NCI-H2171 (cell line): Measurements from ENCODE around the gene CDH5.
A peak's percentile ranks its signal among the peaks of the same experiment; 100 is the strongest.
"Not testable (repeated sequence)": the region's sequence is repeated elsewhere in the genome, so short reads cannot be mapped to it uniquely, and the experiment has no call there.

Experiments used
- DNase-seq: peaks from one replicate; lab custom pipeline; 2025; lab: John Stamatoyannopoulos, UW

Gene CDH5, protein sequence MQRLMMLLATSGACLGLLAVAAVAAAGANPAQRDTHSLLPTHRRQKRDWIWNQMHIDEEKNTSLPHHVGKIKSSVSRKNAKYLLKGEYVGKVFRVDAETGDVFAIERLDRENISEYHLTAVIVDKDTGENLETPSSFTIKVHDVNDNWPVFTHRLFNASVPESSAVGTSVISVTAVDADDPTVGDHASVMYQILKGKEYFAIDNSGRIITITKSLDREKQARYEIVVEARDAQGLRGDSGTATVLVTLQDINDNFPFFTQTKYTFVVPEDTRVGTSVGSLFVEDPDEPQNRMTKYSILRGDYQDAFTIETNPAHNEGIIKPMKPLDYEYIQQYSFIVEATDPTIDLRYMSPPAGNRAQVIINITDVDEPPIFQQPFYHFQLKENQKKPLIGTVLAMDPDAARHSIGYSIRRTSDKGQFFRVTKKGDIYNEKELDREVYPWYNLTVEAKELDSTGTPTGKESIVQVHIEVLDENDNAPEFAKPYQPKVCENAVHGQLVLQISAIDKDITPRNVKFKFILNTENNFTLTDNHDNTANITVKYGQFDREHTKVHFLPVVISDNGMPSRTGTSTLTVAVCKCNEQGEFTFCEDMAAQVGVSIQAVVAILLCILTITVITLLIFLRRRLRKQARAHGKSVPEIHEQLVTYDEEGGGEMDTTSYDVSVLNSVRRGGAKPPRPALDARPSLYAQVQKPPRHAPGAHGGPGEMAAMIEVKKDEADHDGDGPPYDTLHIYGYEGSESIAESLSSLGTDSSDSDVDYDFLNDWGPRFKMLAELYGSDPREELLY

GRCh38 chr16:66366433-66367299 lies at the start of gene CDH5:
Gene CDH5 (plus strand): TSS chr16:66366691. CDS start chr16:66379338, 12,647 bp downstream.
- DNase-seq = no peak

- no peak for DNase-seq
Observed at GRCh38 chr16:66318505-66318904, 48.0 kb upstream of the CDH5 start.

DNA sequence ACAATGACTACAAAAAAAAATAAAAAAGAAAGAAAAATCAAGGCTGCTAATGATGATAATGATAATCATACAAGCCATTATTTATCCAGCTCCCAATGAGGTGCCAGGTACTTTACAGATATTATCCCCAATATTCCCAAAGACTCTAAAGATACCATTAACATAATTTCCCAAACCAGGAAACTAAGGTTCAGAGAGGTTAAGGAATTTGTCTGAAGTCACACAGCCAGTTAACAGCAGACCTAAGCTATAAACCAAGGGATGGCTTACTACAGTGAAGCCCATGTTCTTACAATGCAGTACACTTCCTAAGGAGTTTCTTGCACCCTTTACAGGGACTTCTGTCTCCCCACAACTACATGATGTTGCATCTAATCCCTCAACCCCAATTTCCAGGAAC lies 45.7 kb upstream of the CDH5 start:
- no peak for DNase-seq

DNA sequence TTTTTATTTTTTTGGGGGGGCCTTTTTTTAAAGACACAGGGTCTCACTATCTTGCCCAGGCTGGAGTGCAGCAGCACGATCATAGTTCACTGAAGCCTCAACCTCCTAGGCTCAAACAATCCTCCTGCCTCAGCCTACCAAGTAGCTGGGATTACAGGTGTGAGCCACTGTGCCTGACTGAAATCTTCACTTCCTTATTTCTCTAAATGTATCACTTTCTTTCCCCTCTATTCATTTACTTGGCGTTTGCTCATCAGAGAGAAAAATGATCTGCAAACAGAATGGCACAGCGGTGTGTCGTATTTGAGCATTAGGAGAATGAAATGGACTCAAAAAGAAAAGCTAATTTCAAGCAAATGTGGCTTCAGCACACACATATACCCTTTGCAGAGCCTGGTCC lies 44.3 kb upstream of the CDH5 start:
- DNase-seq = no peak

DNA sequence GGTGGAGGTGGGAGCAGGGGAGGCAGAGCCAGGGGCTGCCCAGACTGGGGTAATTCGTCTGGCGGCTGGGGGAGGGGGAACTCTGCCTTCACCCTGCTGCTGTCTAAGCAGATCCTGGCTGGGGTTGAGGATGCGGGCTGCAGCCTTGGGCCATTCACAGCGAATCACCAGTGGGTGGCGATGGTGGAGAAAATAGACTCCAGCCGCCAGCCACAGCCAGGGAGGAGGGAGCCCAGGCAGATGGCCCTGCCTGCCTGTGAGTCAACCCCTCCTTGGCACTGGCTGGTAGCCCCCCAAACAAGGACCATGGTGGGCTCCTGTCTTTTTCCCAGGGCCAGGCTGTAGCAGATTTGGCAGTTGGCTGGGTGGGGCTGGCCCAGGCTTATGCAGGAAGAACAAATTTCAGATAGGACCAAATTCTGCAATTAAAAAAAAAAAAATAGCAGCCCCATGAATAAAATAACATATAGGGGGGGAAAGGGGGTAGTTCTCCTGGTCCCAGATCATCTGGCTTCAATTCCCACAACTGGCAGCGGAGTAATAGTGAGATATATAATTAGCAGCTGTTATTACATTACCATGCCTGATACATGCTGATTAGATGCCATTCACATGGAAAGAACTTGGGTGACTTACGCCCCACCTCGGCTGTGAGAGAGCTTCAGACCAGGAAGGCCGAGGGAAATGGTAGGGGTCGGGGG lies 41.5 kb upstream of the CDH5 start:
- DNase-seq = peak; percentile 15

DNA sequence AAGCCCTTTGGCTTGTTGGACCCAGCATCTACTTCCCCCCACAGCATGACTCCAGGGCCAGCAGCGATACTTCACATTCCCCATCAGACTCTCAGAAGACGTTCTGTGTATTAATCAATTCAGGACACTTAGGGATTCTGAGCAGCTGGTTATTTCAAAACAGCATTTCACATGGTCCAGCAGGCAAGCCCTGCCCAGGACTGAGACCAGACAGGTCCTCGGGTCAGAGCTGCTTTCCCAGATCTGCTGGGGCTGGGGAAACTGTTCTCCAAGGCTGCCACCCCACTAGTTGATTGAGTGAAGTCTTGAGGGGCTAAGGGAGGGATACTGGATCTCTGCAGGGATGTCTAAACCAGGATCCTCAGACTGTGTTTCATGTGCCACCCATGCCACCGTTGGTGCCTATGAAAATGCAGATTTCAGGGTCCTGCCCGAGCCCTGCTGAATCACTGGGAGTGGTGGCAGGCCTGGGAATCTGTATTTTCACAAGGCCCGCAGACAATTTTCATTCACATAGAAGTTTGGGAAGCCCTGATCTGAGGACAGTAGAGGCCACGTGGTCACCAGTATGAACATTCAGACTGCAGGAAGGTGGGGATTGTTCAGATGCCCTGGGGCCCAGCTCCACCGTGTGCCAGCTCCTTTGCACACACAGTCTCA lies 40.6 kb upstream of the CDH5 start:
- no peak for DNase-seq

GRCh38 chr16:66326991-66327513 lies 39.4 kb upstream of the CDH5 start:
- no peak for DNase-seq

- DNase-seq = no peak
Observed at GRCh38 chr16:66328282-66328681, 38.2 kb upstream of the CDH5 start.

DNA sequence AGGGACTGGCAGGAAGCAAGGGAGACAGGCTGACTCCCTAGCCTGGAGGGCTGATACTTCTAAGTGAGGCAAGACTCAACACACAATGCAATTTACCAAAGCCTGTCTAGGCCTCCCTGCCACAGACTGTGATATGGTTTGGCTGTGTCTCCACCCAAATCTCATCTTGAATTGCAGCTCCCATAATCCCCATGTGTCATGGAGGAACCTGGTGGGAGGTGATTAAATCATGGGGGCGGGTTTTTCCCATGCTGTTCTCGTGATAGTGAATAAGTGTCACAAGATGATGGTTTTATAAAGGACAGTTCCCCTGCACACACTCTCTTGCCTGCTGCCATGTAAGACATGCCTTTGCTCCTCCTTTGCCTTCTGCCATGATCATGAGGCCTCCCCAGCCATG lies 35.0 kb upstream of the CDH5 start:
- DNase-seq = not testable (repeated sequence)

DNA sequence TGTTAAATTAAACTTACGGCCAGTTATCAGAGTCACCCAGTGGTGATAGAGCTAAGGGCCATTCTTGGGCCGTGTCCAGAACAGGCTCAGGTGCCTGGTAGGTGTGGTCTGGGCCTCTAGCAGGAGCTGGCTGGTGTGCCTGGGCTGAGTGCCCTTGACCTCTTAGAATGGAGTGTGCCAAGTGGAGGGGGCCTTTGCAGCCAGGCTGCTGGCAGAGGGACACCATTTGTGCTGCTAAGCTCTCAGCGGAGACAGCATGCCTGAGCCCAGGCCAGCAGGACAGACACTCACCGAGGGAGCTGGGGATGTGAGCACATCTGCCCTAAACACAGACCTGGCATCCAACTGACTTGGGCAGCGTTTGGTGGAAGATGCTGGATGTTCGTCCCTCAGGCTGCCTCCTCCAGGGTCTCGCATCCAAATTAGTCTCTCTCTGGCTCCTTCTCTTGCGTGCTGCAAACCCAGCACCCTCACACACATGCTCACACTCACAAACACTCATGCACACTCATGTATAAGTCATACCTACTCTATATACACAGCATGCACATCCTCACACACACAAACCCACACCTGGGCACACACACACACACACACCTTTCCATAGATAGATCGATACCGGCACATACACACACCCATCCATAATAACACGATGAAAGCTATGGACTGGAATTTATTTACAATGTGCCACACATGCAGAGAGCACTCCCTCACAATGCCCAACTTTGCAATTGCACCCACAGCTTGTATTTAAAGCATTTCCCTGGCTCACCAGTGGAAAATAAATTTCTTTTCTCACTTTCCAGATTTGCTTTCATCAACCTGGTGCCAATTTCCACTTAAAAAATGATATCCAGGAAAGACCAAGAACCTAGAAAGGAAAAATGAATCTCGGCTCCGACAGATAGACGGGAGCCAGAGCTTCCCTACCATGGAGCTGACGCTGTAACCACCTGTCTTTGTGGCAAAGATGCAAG lies 33.6 kb upstream of the CDH5 start:
- no peak for DNase-seq

DNA sequence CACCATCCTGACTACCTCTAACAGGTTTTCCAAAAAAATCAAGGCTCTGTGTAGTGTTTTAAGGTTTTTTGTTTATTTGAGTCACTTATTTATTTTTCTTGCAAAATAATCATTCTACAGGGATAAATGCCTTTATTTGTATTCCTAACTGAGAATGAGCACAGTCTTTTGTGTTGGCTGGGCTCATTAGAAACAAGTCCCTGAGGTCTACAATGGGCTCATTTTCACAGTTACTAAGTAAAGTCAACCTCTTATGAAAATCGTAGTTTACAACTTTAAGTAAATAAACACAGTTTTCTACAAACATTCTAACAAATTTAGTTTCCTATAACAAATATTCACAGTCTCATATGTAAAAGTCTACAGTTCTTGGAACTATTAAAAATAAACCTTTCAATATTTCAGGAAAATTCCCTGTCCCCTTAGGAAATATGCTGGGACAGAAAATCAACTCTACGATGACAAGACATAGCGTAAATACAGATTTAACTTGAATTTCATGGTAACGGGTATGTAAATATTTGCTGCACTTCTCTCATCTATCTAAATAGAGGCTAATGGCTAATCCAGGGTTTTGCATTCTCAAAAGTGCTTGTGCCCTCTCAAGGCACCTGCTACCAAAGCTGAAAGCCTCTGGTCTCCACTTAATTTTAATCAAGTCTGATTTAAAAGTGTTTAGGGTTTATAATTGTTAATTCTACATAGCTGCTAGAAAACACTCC lies 31.5 kb upstream of the CDH5 start:
- DNase-seq = no peak

DNA sequence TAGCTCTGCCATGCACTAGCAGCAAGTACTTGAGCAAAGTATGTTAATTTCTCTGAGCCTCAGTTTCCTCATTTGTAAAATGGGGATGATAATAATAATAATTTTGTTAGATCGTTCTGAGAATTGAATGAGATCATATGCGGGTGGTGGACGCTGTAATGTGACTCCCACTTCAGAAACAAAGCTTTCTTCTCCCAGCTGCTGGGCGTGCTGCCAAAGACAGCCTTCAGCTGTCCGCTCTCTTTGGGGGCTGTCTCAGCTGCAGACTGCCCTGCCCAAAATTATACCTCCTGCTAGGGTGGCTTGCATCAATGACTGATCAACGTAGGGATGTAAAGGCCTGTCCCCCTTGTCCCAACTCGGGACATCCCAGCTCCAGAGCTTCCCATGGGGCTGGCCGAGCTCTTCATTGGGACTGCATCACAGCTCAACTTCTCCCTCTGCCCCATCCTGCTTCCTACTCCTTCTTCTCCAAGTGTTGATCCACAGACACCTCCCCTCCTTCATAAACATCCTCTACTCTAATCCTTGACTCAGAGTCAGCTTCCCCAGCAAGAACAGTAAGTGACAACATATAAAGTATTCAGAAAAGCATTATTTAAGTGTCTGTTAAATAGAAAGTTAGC lies 30.7 kb upstream of the CDH5 start:
- DNase-seq = peak; percentile 77

- DNase-seq = no peak
Observed at GRCh38 chr16:66337463-66338188, 28.9 kb upstream of the CDH5 start.

DNA sequence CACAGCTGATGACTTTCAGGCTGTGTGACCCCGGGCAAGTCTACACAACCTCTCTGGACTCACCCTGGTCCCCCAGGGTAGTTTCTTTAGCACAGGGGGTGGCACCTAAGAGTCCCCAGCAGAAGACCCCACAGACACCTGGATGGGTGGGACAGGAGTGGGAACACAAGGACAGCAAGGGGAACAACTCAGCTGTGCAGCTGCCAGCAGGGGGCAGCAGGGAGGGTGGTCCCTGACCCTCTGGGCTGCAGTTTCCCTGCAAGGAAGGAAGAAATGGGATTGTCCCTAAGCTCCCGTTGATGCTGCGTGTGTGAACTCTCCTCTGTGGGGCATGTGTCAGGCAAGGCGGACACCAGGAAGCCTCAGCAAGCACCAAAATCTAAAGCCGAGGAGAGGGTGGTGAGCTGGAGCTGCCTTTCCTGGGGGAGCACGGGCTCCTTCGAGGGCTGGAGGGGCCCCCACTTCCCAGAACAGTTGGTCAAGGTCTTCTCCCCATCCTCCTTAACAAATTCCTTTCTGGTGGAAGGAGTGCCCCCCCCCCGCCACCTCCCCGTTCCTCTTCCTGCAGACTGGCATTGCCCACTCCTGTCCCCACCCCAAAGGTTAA lies 24.1 kb upstream of the CDH5 start:
- no peak for DNase-seq

- peak; percentile 40 for DNase-seq
Observed at GRCh38 chr16:66344533-66345145, 21.9 kb upstream of the CDH5 start.

DNA sequence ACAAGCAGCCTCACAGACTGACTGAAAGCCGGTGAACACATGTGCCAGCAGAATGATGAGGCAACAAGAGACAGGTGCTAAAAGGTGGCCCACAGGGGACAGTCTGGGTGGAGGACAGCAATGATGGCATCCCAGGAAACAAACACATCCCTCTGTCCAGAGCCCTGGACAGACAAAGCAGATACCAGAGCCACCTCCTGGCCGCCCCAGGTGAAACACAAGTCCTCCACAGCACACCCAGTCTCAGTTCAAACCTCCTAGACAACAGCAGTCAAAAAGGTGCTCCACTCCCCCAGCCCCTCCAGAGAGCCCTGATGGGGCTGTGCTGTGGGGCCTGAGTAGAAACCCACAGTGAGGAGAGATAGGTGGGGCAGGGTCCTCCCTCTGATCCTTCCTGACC lies 20.3 kb upstream of the CDH5 start:
- no peak for DNase-seq

GRCh38 chr16:66352304-66352703 lies 14.2 kb upstream of the CDH5 start:
- no peak for DNase-seq
